Astrocyte (in vitro differentiated cells and primary cell): Measurements from ENCODE around the gene NCSTN.

ENCODE experiments used
- CTCF ChIP-seq: IDR thresholded peaks from 2 replicates; pipeline ENCODE4 v1.5.1; 2011; ENCODE audit warnings: low read depth, mild to moderate bottlenecking, inconsistent platforms, low read length, moderate library complexity; ENCODE audit not compliant: insufficient read depth
- EZH2 ChIP-seq: IDR thresholded peaks from 2 replicates; pipeline ENCODE4 v1.6.1; 2012; ENCODE audit warnings: mild to moderate bottlenecking, low read length, inconsistent platforms; ENCODE audit not compliant: insufficient read depth

- TF ChIP-seq CTCF = no peak
- TF ChIP-seq EZH2 = no peak
Observed at GRCh38 chr1:160342953-160343869, at the start of gene NCSTN, which contains the start of gene COPA.
